HT1080 (cell line): ENCODE measurements around the gene ARHGAP26. TPM values are rescaled to one million over a fixed set of nuclear protein-coding genes. Genes with fewer than 3 reads are reported as not detected.

Experiments
- DNase-seq: peaks from one replicate; pipeline ENCODE4 v3.0.0-alpha.2; 2015; ENCODE audit warnings: low read depth
- polyA plus RNA-seq, 2 experiments: library from polyadenylated mRNA; depleted of rRNA; stranded (reverse); fragments of >200 nt; gene quantifications; 2 replicates each; pipeline ENCODE4 v1.2.3, GENCODE V29; 2015
- total RNA-seq: library from RNA; depleted of rRNA; stranded (reverse); fragments of >200 nt; shearing (Covaris generic); gene quantifications from 2 replicates; pipeline ENCODE4 v1.2.3, GENCODE V29; 2014; rRNA removed

The ARHGAP26 gene
- 4.8 and 9.9 TPM in 2 replicates for total RNA-seq
- polyA plus RNA-seq (2015; cell fraction: cytosol; rRNA removed), result 7.1 and 7.7 TPM in 2 replicates
- 10.0 and 10.4 TPM in 2 replicates for polyA plus RNA-seq (2015; cell fraction: nucleus; rRNA removed)

GRCh38 chr5:142769793-142770649 is at the start of gene ARHGAP26:
Gene ARHGAP26 (plus strand): TSS chr5:142770377. CDS start chr5:142770762, 385 bp downstream.
- DNase-seq, result peak; percentile 97

GRCh38 chr5:142720641-142721271 is 49.4 kb upstream of the ARHGAP26 start:
- DNase-seq, result no peak

- DNase-seq, result no peak
Measured at GRCh38 chr5:142722146-142722545, 48.0 kb upstream of the ARHGAP26 start.

- DNase-seq, result no peak
Measured at GRCh38 chr5:142722896-142723295, 47.3 kb upstream of the ARHGAP26 start.

- no peak for DNase-seq
Measured at GRCh38 chr5:142724821-142725220, 45.4 kb upstream of the ARHGAP26 start.

GRCh38 chr5:142725231-142726187 is 44.7 kb upstream of the ARHGAP26 start:
- DNase-seq, result no peak

- peak; percentile 53 for DNase-seq
Measured at GRCh38 chr5:142726188-142726731, 43.9 kb upstream of the ARHGAP26 start.

GRCh38 chr5:142727735-142728047 is 42.5 kb upstream of the ARHGAP26 start:
- DNase-seq, result no peak

GRCh38 chr5:142735323-142736246 is 34.6 kb upstream of the ARHGAP26 start:
- no peak for DNase-seq

GRCh38 chr5:142736247-142736632 is 33.9 kb upstream of the ARHGAP26 start:
- DNase-seq, result no peak

- DNase-seq, result no peak
Measured at GRCh38 chr5:142737179-142737578, 33.0 kb upstream of the ARHGAP26 start.

- DNase-seq, result no peak
Measured at GRCh38 chr5:142740474-142741242, 29.5 kb upstream of the ARHGAP26 start.

GRCh38 chr5:142743592-142744441 is 26.4 kb upstream of the ARHGAP26 start:
- peak; percentile 60 for DNase-seq

- DNase-seq, result no peak
Measured at GRCh38 chr5:142745268-142745667, 24.9 kb upstream of the ARHGAP26 start.

GRCh38 chr5:142746532-142747433 is 23.4 kb upstream of the ARHGAP26 start:
- DNase-seq, result no peak

- DNase-seq, result no peak
Measured at GRCh38 chr5:142748132-142748531, 22.0 kb upstream of the ARHGAP26 start.

GRCh38 chr5:142748568-142749249 is 21.5 kb upstream of the ARHGAP26 start:
- peak; percentile 46 for DNase-seq
